CD14-positive monocyte (primary cell): ENCODE results near the gene RBM10. TPM values are rescaled to one million over a fixed set of nuclear protein-coding genes. Genes with fewer than 3 reads are reported as not detected.

Source experiments
- DNase-seq, 3 donors: peaks; one replicate each; pipeline ENCODE4 v3.0.0-alpha.2; 2011 to 2022
- H2AFZ ChIP-seq: 2 replicates; pipeline ENCODE4 v1.6.0; 2012; ENCODE audit warnings: mild to moderate bottlenecking, low read depth, low read length, inconsistent platforms; ENCODE audit not compliant: insufficient read depth, poor library complexity, severe bottlenecking
- H3K27ac ChIP-seq, 2 donors: 1 replicate in 1 of 2; 2 replicates in 1 of 2; pipeline ENCODE4 v1.5.1; 2012 to 2013; ENCODE audit warnings: low read length in 2 of 2, control low read depth in 1 of 2, inconsistent platforms in 1 of 2, low read depth in 1 of 2, mild to moderate bottlenecking in 1 of 2
- H3K27me3 ChIP-seq, 2 donors: one replicate each; pipeline versions ENCODE4 v1.6.0 to v1.6.1; 2011 to 2013; ENCODE audit warnings: low read length in 2 of 2; ENCODE audit not compliant: control insufficient read depth in 2 of 2, insufficient read depth in 2 of 2
- H3K36me3 ChIP-seq, 2 donors: replicated peaks in 1 of 2; 1 replicate in 1 of 2; 2 replicates in 1 of 2; pipeline versions ENCODE4 v1.5.1 to v1.6.1; 2012 to 2013; ENCODE audit warnings: low read length in 2 of 2, control low read depth in 1 of 2, inconsistent platforms in 1 of 2, mild to moderate bottlenecking in 1 of 2; ENCODE audit not compliant: insufficient read depth in 2 of 2, control insufficient read depth in 1 of 2
- H3K4me1 ChIP-seq, 2 donors: 1 replicate in 1 of 2; 2 replicates in 1 of 2; pipeline versions ENCODE4 v1.5.1 to v1.6.1; 2012 to 2013; ENCODE audit warnings: low read length in 2 of 2, control low read depth in 1 of 2, inconsistent platforms in 1 of 2, mild to moderate bottlenecking in 1 of 2, moderate library complexity in 1 of 2; ENCODE audit not compliant: insufficient read depth in 2 of 2, control insufficient read depth in 1 of 2
- H3K4me2 ChIP-seq: replicated peaks from 2 replicates; pipeline ENCODE3; 2012; ENCODE audit warnings: low read length, moderate library complexity, mild to moderate bottlenecking; ENCODE audit not compliant: poor library complexity, severe bottlenecking; ENCODE audit errors: extremely low read depth
- H3K4me3 ChIP-seq, 3 experiments: fragments of 200-600 bp in 1 of 3; sonication (generic) in 1 of 3; replicated peaks in 1 of 3; 1 replicate in 2 of 3; 2 replicates in 1 of 3; pipeline ENCODE4 v1.5.1; 2011 to 2013; ENCODE audit warnings: low read length in 3 of 3, mild to moderate bottlenecking in 3 of 3, control low read depth in 2 of 3, low read depth in 2 of 3, inconsistent platforms in 1 of 3, moderate library complexity in 1 of 3
- H3K79me2 ChIP-seq: 2 replicates; pipeline ENCODE4 v1.6.0; 2012; ENCODE audit warnings: mild to moderate bottlenecking, control low read depth, inconsistent platforms, low read length, moderate library complexity; ENCODE audit not compliant: insufficient read depth
- H3K9ac ChIP-seq: 2 replicates; pipeline ENCODE4 v1.6.0; 2017; ENCODE audit warnings: low read length, mild to moderate bottlenecking; ENCODE audit not compliant: insufficient read depth, poor library complexity, severe bottlenecking
- H3K9me3 ChIP-seq, 2 donors: replicated peaks in 1 of 2; 1 replicate in 1 of 2; 2 replicates in 1 of 2; pipeline versions ENCODE4 v1.5.1 to v1.6.1; 2012 to 2013; ENCODE audit warnings: low read length in 2 of 2, control low read depth in 1 of 2; ENCODE audit not compliant: control insufficient read depth in 1 of 2, insufficient read depth in 1 of 2
- H4K20me1 ChIP-seq: 2 replicates; pipeline ENCODE4 v1.6.0; 2012; ENCODE audit warnings: mild to moderate bottlenecking, low read length, control low read depth, moderate library complexity; ENCODE audit not compliant: insufficient read depth
- H3K27ac Mint-ChIP-seq, 7 donors: one replicate each; pipeline ENCODE4 v1.8.0; 2020; ENCODE audit warnings: mild to moderate bottlenecking in 7 of 7, mixed read lengths in 7 of 7, moderate library complexity in 6 of 7, inconsistent platforms in 2 of 7
- H3K27me3 Mint-ChIP-seq, 3 donors: one replicate each; pipeline ENCODE4 v1.8.0; 2021 to 2022; ENCODE audit warnings: low read depth in 3 of 3, mild to moderate bottlenecking in 3 of 3, mixed read lengths in 3 of 3, moderate library complexity in 3 of 3, inconsistent platforms in 1 of 3
- H3K36me3 Mint-ChIP-seq, 2 donors: one replicate each; pipeline ENCODE4 v1.8.0; 2020; ENCODE audit warnings: mixed read lengths in 2 of 2, inconsistent platforms in 1 of 2, mild to moderate bottlenecking in 1 of 2
- H3K4me1 Mint-ChIP-seq: one replicate; pipeline ENCODE4 v1.8.0; 2020; ENCODE audit warnings: mild to moderate bottlenecking, mixed read lengths
- H3K4me3 Mint-ChIP-seq, 2 donors: one replicate each; pipeline ENCODE4 v1.8.0; 2020; ENCODE audit warnings: mild to moderate bottlenecking in 2 of 2, mixed read lengths in 2 of 2, moderate library complexity in 1 of 2
- H3K9me3 Mint-ChIP-seq, 7 donors: one replicate each; pipeline ENCODE4 v1.8.0; 2020 to 2022; ENCODE audit warnings: mixed read lengths in 7 of 7, mild to moderate bottlenecking in 6 of 7, moderate library complexity in 6 of 7, inconsistent platforms in 2 of 7
- WGBS: methylation state at CpG from one replicate; pipeline ENCODE4 v1.1.5; 2013; ENCODE audit warnings: missing lambda C conversion rate; ENCODE audit not compliant: insufficient coverage; 5-methylcytosine and 5-hydroxymethylcytosine counted together
- intact Hi-C, 2 donors: fragments of 100-400 bp; cut with micrococcal nuclease; formaldehyde crosslinking; loops; one replicate each; pipeline versions ENCODE4 v1.15.0 to v1.15.1; 2023
- polyA plus RNA-seq, 3 donors: library from polyadenylated mRNA; depleted of rRNA in 1 of 3; unstranded in 2 of 3; stranded (reverse) in 1 of 3; fragments of 300-500 nt in 2 of 3; fragments of >200 nt in 1 of 3; fragmentation: Illumina TruSeq in 2 of 3; gene quantifications; 1 replicate in 2 of 3; 2 replicates in 1 of 3; pipeline ENCODE4 v1.2.3, GENCODE V29; 2012 to 2021
- TF ChIP-seq, protein P1 (sequence below): fragments of 200-600 bp; IDR thresholded peaks from one replicate; pipeline ENCODE4 v1.8.0; 2022; ENCODE audit warnings: antibody characterized with exemption, mild to moderate bottlenecking

Gene RBM10
- polyA plus RNA-seq, 3 donors, result 7.3 to 29.4 (median 14.0) TPM

DNA sequence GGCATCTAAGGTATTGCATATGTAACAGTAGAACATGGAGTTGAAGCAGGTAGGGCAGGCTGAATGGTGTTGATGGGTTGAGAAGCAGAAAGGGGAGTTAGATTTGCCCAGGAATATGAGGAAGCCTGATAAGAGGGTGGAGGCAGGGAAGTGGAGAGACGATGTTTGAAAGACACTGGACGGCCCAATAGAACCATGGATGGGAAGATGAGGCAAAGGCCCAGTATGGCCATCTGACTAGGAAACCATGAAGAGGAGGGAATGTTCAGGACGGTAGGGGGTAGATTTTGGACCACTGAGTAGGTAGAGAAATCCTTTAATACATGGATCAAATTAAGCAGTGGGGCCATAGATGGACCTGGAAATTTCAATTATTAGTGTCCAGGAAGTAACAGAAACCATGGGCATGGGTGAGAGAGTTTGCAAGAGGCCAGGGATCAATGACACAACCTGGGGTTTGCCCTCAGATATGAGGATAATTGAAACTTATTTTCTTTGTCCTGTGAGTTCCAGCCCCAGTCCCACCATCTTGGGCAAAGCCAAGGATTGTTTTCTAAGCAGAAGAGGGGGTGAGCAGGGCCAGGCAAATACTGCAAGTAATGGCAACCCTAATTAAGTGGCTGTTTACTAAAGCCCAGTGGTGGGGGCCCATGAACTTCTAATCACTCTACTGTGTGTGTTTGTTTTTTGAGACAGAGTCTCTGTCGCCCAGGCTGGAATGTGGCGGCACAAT lies 85.3 kb downstream of the RBM10 start:
- Mint-ChIP-seq H3K27ac (peak overlapping the region in 5 of 7 donors; percentile 33 to 68 (median 46)), H3K4me1 (peaks cover 2% of the 10 kb centered on the region), H3K36me3 (peaks cover 27 to 54% of the 10 kb centered on the region in 2 donors), H3K9me3 (peaks cover 0 to 14% (median 3%) of the 10 kb centered on the region in 7 donors), H3K27me3 (peaks cover 0 to 61% (median 0%) of the 10 kb centered on the region in 3 donors), H3K4me3 (no peak overlapping the region)
- H4K20me1 ChIP-seq, result peaks cover 5% of the 10 kb centered on the region
- H3K4me3 ChIP-seq, result no peak overlapping the region
- no peak overlapping the region for H3K27ac ChIP-seq
- DNase-seq, result no peak
- peaks cover 8 to 14% of the 10 kb centered on the region in 2 donors for H3K4me1 ChIP-seq
- TF ChIP-seq, protein P1, sequence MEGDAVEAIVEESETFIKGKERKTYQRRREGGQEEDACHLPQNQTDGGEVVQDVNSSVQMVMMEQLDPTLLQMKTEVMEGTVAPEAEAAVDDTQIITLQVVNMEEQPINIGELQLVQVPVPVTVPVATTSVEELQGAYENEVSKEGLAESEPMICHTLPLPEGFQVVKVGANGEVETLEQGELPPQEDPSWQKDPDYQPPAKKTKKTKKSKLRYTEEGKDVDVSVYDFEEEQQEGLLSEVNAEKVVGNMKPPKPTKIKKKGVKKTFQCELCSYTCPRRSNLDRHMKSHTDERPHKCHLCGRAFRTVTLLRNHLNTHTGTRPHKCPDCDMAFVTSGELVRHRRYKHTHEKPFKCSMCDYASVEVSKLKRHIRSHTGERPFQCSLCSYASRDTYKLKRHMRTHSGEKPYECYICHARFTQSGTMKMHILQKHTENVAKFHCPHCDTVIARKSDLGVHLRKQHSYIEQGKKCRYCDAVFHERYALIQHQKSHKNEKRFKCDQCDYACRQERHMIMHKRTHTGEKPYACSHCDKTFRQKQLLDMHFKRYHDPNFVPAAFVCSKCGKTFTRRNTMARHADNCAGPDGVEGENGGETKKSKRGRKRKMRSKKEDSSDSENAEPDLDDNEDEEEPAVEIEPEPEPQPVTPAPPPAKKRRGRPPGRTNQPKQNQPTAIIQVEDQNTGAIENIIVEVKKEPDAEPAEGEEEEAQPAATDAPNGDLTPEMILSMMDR, result no peak
- H3K36me3 ChIP-seq, result peaks cover 24 to 36% of the 10 kb centered on the region in 2 donors
- H3K4me2 ChIP-seq, result no peak overlapping the region
- 80% methylated on average over 1 of the region's 5 CpGs for WGBS
- H3K27me3 ChIP-seq, result peaks cover 0 to 11% of the 10 kb centered on the region in 2 donors
- H3K9ac ChIP-seq, result no peak overlapping the region
- peaks cover 10% of the 10 kb centered on the region for H3K79me2 ChIP-seq
- intact Hi-C loops, result no loop called here
- H3K9me3 ChIP-seq, result no peaks in the 10 kb centered on the region
- no peak overlapping the region for H2AFZ ChIP-seq

DNA sequence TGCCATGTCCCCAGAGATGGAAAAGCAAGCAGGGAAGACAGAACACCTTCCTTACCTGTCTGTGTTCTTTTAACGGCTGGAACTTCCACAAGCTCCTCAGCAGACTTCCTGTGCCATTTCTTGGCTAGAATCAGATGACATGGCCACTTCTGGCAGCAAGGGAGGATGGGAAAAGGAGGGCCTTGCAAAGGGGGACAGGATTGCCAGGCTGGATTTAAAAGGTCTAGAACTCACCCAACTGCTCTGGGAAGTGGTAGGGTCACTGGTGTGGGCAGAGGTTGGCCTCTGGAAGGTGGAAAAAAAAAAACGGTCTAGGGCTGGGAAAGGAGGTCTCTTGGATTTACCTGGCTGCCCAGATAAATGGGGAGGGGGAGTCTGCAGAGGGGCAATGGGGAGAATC lies 86.1 kb downstream of the RBM10 start:
- H3K4me1 Mint-ChIP-seq, result peaks cover 4% of the 10 kb centered on the region
- WGBS, result no CpG with 5 or more reads among the region's 2 CpGs
- H3K27me3 ChIP-seq, result peaks cover 0 to 16% of the 10 kb centered on the region in 2 donors
- H4K20me1 ChIP-seq, result peaks cover 5% of the 10 kb centered on the region
- peak overlapping the region in 4 of 7 donors; percentile 26 to 99 (median 55) for H3K27ac Mint-ChIP-seq
- H3K27me3 Mint-ChIP-seq, result peaks cover 0 to 58% (median 0%) of the 10 kb centered on the region in 3 donors
- intact Hi-C loops, result no loop called here
- no peak overlapping the region for H3K9ac ChIP-seq
- H3K4me3 ChIP-seq, result no peak overlapping the region
- peaks cover 20 to 46% of the 10 kb centered on the region in 2 donors for H3K36me3 Mint-ChIP-seq
- H3K4me1 ChIP-seq, result peaks cover 8 to 14% of the 10 kb centered on the region in 2 donors
- H3K79me2 ChIP-seq, result peaks cover 10% of the 10 kb centered on the region
- H3K27ac ChIP-seq, result no peak overlapping the region
- peak overlapping the region in 1 of 2 donors; percentile 45 for H3K4me3 Mint-ChIP-seq
- H3K36me3 ChIP-seq, result peaks cover 15 to 28% of the 10 kb centered on the region in 2 donors
- H3K4me2 ChIP-seq, result no peak overlapping the region
- TF ChIP-seq, protein P1, result no peak
- DNase-seq, result no peak
- no peaks in the 10 kb centered on the region for H3K9me3 ChIP-seq
- H2AFZ ChIP-seq, result no peak overlapping the region
- peaks cover 0 to 11% (median 0%) of the 10 kb centered on the region in 7 donors for H3K9me3 Mint-ChIP-seq
